Stimulated activated CD4-positive, alpha-beta T cell treated with anti-CD3 and anti-CD28 coated beads, Interleukin-15, amount 100 ng/mL, for 1 hour (primary cell): ENCODE data around the gene F7.
"Not testable (repeated sequence)": the region's sequence is repeated elsewhere in the genome, so short reads cannot be mapped to it uniquely, and the experiment has no call there.

Experiments used
- DNase-seq, 2 donors: peaks; one replicate each; pipeline ENCODE4 v3.0.0-alpha.2; 2020; ENCODE audit warnings: low read depth in 1 of 2, low spot score in 1 of 2

F7 gene

DNA sequence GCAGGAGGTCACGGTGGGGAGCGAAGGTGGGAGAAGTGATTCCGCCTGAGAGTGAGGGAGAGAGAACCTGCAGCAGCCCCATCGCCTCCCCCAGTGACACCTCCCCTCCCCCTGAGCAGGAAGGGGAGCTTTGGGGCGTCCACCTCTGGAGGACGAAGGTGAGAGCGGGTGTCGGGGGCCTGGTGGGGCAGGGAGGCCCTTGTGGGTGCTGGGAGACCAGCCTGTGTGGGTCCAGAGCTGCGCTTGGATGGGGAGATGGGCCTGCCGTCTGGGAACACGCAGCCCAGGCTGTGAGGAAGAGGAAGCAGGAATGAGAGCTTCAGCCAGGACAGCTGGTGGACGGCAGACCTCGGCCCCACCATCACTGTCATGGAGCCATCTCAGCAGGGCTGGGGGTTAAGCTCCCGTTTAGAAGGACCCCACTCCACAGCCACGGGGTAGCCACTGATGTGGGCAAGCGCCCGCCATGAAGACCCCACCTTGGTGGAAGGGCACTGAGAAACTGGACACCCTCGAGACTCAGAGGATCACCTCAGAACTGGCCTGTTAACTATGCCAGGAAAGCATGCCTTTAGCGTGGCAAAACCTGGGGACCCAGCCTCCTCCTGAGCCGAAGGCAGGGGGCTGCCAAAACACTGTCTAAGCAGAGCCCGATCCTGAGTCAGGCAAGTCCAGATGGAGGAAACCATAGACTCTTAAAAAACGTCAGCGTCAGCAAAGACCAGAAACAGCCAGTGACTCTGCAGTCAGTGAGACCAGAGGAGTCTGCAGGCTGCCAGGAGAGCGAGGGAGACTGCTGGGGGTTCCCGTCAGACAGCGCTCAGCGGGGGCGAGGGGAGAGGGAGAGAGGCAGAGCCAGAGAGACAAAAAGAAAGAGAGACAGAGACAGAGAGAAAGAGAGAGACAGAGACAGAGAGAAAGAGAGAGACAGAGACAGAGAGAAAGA, 46.4 kb downstream of the F7 start:
- no peak for DNase-seq

DNA sequence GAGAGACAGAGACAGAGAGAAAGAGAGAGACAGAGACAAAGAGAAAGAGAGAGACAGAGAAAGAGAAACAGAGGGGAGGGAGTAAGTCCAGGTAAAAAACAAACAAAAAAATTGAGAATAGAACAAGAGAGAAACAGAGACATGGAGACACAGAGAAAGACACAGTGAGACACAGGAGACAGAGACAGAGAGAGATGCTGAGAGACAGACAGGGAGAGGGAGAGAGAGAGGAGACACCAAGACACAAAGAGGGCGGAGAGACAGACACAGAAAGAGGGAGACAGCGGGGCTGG, 47.0 kb downstream of the F7 start:
- DNase-seq: no peak

- DNase-seq: peak in 1 of 2 donors; percentile 15
These were observed 47.6 kb downstream of the F7 start for GRCh38 chr13:113152984-113153809.

- peak; percentile 53 to 60 for DNase-seq
These were observed 48.5 kb downstream of the F7 start for GRCh38 chr13:113153810-113154748.

- no peak for DNase-seq
These were observed 49.6 kb downstream of the F7 start for GRCh38 chr13:113155201-113155600.

DNA sequence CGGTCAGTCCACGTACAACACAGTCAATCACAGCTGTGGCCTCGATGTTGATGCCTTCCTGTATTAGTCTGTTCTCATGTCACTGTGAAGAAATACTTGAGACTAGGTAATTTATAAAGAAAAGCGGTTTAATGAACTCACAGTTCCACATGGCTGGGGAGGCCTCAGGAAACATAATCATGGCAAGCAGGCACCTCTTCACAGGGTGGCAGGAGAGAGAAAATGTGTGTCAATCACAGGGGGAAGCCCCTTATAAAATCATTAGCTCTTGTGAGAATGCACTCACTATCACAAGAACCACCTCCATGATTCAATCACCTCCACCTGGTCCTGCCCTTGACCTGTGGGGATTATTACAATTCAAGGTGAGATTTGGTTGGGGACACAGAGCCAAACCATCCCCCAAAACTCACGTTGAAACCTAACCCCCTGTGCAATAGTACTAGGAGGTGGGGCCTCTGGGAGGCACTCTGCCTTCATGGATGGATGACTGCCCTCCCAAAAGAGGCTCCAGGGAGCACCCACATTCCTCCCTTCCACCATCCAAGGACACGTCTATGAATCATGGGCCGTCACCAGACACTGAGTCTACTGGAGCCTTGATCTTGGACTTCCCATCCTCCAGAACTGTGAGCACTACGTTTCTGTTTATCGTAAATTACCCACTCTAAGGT, 50.5 kb downstream of the F7 start:
- no peak for DNase-seq

GRCh38 chr13:113157206-113157928, 51.8 kb downstream of the F7 start:
- no peak for DNase-seq

DNA sequence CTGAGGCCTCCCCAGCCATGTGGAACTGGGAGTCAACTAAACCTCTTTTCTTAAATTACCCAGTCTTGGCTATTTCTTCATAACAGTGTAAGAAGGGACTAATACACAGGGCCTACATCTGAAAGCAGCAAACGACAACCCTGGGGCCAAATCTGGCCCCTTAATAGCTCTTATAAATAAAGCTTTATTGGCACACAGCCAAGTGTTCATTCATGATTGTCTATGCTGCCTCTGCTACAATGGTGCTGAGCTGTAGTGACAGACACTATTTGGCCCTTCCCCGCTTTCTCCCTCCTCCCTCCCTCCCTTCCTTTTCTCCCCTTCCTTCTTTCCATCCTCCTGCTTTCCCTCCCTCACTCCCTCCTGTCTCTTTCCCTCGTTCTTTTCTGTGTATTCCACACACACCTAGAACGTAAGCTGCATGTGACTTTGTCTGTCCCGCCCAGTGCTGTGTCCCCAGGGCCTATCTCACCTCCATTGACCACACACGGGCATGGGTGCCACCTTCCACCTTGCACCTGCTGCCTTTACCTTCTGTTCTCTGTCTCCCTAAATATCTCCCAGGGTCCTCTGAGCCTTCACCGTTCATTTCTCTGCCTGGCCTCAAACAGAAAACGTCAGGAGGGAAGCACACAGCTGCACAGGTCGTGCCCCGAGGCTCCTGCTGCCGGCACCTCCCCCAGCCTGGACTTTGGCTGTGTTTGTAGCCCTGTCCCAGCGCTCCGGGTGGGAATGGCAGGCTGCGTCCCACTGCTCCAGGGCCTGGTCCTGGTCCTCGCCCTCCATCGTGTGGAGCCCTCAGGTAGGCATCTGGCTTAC, 52.5 kb downstream of the F7 start, which contains the start of gene PROZ:
PROZ (plus strand) TSS at position 720 of the 819 bp plus-strand sequence; CDS start at position 733, 13 bp downstream.
- no peak for DNase-seq

- no peak for DNase-seq
These were observed 53.4 kb downstream of the F7 start for GRCh38 chr13:113158946-113159345.

GRCh38 chr13:113159701-113160100, 54.1 kb downstream of the F7 start:
- DNase-seq: no peak

GRCh38 chr13:113160983-113161382, 55.4 kb downstream of the F7 start:
- DNase-seq: no peak

GRCh38 chr13:113161433-113161832, 55.8 kb downstream of the F7 start:
- DNase-seq: no peak

- DNase-seq: not testable (repeated sequence)
These were observed 56.4 kb downstream of the F7 start for GRCh38 chr13:113161975-113162374.

DNA sequence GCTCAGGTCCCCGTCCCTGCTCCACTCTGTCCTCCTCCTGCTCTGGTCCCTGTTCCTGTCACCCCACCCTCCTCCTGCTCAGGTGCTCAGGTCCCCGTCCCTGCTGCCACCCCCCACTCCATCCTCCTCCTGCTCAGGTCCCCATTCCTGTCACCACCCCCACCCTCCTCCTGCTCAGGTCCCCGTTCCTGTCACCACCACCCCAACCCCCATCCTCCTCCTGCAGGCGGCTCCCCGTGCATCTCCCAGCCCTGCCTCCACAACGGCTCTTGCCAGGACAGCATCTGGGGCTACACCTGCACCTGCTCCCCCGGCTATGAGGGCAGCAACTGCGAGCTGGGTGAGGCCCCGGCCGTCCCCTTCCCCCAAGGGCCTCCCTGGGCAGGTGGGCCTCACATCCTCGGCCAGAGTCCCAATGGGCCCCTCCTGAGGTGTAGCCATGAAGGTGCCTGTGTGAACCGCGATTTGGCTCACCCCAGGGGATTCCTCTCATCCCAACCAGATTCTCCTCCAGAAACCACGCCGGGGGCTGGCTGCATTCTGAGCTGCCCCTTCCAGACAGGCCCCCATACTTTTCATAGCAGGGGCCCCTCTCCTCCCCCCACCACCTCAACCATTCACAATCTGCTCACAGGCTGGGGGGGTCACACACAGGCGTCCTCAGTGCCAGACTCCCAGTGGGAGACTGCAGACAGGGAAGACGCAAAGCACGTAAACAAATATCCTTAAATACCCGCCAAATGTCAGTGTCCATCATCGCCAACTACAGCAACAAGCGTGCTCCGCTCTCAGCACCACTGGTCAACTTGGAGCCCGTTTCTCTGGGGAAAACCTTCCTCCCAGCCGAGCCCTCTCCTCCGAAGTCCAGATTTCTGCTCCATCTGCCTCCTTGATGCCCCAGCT, 57.4 kb downstream of the F7 start:
- DNase-seq: no peak

DNA sequence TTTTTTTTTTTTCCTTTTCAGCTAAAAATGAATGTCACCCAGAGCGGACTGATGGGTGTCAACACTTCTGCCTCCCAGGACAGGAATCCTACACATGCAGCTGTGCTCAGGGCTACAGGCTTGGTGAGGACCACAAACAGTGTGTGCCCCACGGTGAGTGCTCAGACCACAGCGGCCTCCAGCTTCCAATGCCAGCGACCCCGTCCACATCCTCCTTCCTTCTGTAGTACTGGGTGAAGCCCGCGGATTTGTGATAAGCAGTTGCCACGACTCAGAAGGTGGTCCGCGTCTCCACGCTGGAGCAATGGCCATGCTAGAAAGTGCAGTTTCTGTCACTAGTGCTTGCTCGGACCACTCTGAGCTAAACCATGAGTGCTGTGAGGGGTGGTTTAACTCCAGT, 58.9 kb downstream of the F7 start:
- DNase-seq: no peak

- DNase-seq: no peak
These were observed 60.7 kb downstream of the F7 start for GRCh38 chr13:113166266-113166665.

DNA sequence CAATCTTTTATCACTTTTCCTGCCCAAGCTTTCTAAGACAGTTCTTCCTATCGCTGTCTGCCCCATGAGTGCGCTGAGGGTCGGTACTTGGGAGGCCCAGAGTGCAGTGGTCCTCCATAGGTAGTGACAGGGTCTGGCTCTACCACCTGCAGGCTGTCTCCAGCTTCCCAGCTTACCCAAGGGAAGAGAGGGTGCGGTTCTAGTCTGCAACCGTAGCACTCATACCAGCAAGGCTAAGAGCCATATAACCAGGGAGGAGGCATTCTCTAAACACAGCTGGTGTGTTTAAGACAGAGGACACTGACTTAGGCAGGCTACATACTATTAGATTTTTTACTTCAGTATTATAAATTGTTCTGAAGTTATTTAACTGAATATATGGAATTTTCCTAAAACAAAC, 61.1 kb downstream of the F7 start:
- no peak for DNase-seq

DNA sequence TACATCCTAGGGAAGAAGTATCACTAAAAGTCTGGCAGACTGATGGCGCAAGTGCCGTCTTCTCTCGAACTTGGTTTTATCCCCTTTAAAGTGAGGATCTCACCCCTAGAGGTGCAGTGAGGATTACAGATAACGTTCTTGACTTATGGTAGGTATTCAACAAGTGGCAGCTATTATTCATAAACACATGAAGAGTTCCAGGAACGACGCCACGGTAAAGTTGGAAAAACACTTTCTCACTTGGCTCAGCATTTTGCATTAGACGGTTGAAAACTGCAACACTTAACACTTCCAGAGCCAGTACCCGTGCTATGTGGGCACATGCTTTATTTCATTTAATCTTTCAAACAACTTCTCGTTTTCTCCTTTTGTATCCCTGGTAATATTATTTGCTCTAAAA, 61.6 kb downstream of the F7 start:
- no peak for DNase-seq
